GM18873 (cell line): ENCODE data around the gene SORBS2.

Experiments
- ATAC-seq: cut with Tn5 transposase; IDR thresholded peaks from one replicate; pipeline ENCODE4 v1.9.1; 2021; ENCODE audit warnings: mild to moderate bottlenecking, moderate library complexity, moderate number of reproducible peaks; ENCODE audit not compliant: unreplicated experiment, low FRiP score

SORBS2 gene

DNA sequence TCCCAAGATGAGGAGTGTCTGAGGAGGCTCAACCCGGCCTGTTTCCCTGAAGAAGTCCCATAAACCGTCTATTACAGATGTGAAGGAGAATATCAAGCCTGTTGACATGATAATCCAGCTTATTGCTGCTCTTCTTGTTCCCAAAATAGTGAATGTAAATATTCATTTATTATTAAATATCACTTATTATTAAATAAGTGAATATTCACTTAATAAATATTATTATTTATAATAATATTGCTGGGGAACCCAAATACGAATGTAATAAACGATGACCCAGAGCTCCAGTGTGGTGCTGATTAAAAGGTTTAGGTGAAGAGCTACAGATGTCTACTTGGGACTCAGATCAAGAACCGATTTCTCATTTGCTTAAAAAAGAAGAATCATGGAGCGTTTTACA, 23.8 kb upstream of the SORBS2 start:
- ATAC-seq, result no peak

DNA sequence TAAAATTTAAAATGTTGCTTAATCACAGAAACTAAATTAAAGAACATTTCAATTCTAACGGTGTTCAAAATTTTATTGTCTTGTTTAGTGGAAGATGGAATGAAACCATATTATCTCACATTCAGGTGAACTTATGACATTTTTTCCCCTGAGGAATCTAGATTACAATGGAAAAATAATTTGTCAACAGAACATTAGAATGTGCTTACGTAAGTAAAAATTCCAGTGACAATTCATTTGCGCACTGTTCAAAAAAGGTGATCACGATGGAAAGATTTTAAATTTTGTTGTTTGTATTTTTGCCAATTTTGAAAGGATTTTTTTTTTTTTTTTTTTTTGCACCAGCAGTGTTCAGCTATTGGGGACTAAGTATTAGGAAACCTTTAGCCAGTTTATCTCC, 23.3 kb upstream of the SORBS2 start:
- no peak for ATAC-seq

DNA sequence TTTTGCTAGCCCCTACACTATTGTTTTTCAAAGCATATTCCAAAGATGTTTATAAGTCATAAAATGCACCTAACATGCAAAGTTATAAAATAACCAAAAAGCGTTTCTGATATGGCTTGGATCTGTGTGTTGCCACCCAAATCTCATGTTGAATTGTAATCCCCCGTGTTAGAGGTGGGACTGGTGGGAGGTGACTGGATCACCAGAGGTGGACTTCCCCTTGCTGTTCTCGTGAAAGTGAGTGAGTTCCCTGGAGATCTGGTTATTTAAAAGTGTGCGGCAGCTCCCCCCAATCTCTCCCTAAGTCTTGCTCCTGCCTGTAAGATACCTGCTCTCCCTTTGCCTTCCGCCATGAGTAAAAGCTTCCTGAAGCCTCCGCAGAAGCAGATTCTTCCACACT, 22.8 kb upstream of the SORBS2 start:
- ATAC-seq, result no peak

DNA sequence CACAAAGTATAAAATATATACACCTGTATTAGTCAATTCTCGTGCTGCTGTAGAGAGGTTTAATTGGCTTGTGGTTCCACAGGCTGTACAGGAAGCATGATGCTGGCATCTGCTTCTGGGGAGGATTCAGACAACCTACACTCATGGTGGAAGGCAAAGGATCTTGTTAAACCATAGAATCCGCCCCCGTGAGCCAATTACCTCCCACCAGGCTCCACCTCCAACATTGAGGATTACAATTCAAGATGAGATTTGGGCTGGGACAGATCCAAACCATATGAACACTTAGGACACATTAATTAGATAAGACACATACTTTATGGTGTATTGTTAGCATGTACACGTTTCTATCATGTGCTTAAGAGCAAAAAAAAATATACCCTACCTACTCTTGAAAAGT, 22.1 kb upstream of the SORBS2 start:
- ATAC-seq, result no peak

DNA sequence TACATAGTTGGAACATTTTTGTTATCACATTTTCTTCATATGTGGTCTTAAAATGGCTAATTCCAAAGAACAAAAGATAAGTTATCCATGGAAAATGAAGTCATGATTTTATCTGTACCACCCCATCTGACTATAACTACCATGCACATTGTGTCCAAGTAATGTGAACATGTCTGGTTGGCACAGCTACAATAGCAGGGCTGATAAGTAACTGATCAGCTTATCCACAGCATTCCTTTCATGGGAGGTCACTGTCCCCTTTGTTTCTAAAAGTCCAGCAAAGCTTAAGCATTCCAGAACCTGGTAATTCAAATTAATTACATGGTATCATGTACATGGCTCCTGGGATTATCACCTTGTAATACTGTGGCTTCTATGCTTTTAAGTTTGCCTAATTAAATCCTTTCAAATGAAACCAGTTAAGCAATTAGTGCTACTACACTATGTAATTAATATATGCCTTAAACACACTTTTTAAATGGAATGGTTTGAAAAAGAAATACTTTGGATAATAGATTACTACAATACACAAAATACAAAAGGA, 21.1 kb upstream of the SORBS2 start:
- no peak for ATAC-seq

DNA sequence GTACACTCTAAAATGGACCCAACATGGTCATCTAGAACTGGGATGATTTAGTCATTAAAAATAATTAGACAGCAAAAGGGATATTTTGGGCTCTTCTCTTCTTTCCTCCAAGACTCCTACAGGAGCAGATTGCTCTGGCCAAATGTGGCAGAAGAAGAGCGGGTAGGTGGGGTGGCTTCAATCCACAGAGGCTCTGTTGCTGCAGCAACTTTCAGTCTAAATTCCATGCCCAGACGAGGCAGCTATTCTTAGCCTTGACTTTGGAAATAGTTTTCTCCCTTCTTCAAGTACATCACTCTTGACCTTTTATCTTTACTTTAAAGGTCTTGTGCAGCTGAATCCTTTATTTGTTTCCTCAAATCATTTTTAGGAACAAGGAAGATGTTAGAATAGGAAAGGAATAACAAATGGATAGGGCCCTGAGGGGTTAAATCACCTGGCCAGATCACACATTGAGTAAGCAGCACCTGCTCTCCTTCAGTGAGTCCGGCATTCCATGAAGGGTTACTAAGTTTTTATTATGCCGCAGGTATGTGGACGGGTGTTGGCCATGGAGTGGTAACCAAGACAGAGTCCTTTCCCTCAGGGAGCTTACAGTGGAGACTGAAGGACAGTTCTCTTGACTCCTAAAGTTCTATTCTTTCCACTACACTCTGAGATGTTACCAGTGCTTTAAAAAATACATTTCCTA, 19.3 kb upstream of the SORBS2 start:
- ATAC-seq, result no peak

DNA sequence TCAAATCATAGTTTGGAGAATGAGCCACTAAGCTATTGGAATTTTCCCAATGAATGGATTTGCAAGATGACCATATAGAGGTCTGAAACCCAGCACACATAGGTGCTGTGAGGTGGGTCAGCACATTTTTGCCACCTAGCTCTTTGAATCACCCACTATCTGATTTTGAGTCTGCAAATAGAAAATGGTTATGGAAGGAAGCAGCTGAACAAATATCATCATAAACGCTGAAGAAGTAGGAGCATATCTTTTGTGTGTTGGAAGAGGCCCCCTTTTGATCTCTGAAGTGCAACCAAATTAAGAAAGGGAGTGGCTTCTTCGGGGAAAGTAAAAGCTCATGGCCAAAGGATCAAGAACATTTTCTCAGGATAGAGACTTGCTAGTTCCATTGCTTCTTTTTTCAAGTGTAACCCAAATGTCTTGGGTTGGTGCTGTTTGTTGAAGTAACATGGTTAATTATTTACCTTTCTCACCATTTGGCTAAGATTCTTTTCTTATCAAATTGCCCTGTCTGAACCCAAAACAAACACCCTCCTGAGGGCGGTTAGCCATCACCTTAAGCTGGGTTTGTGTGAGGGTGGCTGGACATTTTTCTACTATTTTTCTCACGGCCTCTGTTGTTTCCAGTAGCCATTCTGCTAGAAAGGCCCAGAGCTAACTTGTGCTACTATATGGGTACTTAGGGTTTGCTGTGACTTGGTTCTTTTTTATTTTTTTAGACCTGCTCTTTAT, 18.4 kb upstream of the SORBS2 start:
- ATAC-seq, result no peak

DNA sequence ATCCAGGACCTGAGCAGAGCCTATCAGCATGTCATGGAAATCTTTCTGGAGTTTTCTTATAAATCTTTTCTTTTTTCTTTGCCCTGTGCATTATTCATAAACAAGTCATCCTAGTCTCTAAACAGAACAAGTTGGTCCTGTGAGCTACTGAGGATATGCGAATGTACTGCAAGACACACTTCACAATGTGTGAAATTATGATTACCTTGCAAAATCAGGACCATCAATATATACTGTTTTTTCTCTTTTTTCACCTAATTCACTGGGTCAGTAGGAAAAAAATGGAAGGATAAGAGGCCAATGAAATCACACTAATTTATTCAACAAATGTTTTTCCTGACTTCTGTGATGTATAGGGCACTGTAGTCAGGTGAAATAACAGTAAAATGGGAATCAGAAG, 14.4 kb upstream of the SORBS2 start:
- ATAC-seq, result no peak

DNA sequence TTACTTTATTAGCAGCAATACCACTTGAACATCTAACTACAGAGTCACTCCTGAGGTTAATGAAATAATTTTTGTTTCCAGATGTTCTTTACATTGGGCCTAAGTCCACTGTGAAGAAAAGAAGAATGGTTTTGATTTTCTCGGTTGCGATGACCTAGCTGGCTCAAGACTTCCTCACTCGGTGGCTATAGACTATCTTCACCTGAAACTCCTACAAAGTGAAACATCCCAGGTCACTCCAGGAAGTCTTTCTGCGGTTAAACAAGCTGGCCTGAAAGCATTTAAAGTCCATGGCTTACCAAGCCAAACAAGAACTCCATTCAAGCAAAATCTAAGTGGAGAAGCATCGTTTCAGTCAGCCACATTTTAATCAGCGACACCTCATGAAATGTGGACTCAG, 13.7 kb upstream of the SORBS2 start:
- no peak for ATAC-seq

DNA sequence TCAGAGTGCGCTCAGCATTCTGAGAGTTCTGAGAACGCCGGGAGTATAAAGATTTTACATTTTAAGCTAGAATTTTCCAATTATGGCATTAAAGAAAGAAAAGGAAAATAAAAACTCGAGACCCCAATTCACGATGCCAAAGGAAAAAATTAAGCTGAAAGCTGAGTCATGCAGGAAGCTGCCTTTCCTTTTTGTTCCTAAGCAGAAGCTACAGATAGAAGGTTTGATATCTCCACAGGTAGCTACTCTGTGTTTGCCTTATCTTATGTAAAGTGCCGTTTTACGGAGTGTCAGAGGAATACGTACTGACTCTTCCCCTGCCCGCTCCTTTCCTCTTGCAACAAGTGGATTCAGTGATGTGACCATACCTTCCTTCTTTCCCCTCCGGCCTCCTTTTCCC, 10.8 kb upstream of the SORBS2 start:
- ATAC-seq, result no peak

DNA sequence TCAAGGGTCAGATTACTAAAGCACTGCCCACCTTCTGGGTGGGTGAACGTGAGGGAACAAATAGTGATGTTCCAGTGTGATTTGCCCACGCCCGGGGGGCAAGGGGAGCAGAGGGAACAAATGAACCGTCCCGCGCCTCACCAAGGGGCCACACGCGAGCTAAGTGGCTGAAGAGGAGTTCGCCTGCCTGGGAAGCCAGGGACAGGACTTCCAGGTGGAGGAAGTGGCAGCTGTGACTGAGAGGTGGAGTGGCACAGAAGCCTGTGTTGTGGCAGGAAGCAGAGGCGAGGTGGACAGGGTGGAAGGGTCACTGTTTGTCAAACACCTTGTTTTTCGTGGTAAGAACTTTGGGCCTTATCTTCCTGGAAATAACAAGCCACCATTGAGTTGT, 9.0 kb upstream of the SORBS2 start:
- no peak for ATAC-seq

DNA sequence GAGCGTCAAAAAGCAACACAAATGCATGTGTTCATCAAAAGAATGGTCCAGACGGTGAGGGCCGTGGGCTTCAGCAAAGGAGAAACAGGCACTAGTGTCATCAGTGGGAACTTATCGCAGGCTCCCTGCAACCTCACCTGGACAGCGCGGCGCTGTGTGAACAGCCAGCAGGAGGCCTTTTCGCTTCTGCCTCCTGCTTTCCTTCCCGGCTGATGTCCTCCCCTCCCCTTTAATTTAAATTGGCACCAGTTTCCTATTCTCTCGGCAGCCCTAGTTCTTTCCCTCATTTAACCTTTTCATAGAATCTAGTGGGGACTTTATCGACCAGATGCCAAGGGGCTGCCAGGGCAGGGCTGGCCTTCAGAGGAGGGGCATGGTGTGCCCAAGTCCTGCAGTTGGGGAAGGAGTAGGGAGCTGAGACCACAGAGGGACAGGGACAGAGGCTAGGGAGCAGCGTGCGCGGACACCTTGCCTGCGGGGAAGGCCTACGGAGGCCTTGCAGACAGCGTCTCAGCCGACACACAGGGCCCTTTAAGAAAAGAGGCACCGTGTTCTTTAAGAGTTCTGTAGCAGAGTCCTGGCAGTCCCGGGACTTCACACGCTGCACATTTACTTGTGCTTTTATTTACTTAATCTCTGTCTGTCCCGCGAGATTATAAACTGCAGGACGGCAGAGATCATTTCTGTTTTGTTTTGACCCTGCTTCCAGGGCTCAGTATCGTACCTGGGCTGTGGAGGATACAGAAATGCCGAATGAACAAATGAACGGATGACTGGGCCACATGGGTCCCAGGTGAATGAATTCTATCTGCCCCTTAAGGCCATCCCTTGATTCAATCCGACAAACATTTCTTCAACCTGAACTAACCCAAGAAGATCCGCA, 8.4 kb upstream of the SORBS2 start:
- ATAC-seq, result no peak

DNA sequence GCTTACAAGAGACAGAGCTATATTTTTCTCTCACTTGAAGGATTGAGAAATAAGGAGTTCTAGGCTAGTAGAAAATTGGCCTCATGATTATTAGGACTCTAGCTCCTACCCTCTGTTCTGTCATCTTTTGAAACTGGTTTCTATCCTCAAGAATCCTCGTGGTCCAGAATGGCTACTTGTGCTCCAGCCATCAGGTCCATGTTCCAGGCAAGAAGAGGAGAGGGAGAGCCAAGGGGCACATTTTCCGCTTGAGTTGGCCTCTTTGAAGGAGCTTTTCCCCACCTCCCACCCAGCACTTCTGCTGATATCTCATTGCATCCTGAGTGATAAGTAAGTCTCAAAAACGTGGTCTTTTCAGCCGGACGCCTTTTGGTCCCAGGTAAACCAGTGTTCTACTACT, 7.2 kb upstream of the SORBS2 start:
- ATAC-seq, result no peak

DNA sequence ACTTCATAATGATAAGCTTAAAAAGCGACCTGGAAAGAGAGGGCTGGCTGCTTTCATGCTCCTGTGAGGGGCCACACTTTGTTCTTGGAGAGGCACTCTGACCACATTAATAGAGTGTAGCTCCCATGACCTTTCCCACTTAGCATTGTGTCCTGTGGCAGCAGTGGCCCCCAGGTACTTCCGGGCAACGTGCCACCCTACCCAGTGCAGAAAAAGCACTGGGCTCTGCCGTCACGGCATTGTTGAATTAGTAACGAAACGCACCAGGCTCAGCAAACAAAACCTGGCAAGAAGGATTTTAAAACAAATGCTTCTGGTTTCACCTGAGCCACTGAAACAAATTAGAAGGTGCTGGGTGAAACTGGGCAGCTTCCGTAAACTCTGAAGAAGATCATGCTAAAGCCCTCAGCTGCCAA, 5.4 kb upstream of the SORBS2 start:
- ATAC-seq, result no peak

DNA sequence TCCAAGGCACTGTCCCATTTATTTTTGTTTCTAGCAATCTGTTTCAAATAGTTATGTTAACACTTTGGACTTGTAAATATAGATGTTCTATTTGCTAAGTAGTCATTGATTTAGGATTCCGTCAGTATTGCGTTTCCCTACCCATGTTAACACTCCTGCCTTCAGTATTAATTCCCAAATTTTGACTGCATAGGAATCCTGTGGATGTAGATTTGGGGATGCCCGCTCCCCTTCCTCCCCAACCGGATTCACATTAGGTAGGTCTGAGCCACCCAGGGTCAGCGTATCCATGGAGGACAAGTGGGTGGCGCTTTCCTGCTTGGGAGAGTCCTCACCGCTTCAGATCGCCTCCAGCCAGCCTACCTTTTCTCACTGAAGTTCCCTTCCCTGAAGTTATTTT, 1.1 kb upstream of the SORBS2 start:
- ATAC-seq, result no peak

DNA sequence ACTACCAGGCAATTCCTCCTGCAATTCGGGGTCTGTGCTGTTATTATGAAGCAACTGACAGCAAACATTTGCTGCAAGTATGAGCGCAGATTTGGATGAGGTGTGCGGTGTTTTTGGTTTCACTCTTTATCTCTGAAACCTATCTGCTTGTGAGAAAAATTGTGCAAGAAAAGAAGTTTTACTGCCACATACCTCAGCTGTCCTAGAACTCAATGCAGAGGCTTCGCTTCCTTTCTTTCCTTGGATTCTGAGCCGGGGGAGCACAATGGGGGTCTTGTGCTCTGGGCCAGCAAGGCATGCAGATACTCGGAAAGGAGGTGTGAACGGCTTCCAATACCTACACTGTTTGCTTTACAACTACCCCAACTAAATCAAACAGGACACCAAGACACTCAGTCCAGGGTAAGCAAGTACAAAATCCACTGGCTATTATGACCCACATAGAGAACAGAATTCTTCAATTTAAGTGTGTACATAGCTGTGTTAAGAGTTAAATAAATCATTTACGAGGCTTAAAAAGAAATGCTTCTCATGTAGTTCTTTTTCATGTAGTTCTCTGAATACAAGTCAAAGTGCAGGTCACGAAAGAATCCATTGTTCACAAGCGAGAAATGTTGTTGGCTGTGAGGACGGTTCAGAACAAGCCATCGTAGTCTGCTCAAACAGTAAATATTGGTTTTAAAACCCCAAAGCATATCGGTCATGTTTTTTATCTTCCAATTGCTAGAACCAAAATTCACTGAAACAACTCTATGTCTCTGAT, 1.1 kb downstream of the SORBS2 start:
- ATAC-seq, result no peak

DNA sequence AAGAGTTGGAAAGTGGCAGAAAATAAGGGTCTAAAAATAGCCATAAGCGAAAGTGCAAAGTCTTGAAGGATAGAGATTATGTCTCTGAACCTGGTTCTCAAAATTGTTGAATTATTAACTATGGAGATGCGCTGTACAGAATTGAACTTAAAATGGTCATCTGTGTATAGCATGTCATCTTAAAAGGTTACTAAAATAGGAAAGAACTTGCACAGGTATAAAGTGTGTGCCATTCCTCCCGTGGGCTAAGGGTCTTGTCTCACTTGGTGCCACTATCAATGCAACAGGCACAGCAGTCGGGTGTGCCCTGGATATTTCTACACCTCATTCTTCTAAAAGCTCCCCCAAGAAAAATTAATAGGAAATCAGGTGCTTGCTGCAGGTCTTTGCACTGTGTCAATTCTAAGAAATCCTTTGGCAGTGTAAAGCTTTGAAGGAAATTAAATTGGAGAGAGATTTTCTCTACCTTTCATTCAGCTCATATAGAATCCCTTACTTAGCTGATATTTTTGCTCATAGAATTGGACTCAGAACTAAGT, 2.4 kb downstream of the SORBS2 start:
- no peak for ATAC-seq

DNA sequence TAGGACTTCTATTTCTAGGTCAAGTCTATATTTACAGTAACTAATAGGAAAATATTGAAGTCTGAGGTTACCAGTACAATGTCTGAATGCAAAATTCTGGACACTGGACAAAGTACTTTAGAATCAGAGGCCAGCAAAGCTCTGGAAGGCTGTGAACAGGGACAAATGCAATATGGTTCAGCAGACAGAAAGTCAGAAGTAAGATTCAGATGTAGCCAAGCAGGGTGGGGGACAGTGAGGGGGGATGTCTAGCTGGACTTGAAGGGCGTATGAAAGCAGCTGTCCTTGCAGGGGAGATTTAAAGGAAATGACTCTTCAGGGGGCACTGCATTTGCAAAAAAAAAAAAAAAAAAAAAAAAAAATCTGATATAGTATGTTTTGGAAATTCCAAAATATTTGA, 2.9 kb downstream of the SORBS2 start:
- ATAC-seq, result no peak

DNA sequence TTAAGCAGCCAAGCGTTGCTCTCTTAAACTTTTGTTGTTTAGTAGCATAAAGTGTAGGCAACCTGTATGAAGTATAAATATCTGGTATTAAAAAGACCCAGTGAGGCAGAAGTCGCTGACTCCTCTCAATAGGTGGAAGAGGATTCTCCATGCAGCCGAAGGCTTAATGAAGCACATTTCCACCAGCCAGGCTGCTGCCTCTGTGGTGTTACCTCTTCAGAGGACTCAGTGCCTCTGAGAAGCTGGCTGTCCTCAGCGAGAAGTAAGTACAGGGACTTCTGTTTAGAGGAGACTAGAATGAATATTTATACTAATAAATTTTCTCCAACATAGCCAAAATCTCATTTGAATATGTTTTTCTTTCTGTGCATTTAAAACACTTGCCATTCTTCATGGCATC, 6.0 kb downstream of the SORBS2 start:
- no peak for ATAC-seq

DNA sequence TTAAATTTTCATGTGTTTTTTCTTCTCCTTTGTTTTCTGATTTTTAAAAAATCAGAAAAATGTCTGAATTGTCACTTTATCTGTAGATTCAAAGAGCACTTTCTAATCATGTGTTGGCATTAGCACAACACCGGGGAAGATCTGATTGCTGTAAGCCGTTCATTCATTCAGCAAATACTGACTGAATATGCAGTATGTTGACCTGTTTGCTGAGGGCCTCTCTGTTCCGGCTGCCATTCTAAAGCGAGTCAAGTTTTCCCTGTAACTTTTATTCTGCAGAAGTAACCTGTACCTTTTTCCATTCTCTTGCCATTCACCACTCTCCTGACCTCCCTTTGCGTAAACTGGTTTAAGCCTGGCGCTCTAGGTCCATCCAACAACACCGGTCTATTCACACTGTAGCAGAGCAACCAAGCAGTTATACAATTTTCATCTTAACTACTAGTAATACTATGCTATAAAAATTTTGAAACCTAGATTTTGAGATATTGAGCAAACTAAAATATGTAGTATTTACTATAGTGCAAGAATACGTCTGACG, 6.7 kb downstream of the SORBS2 start:
- ATAC-seq, result no peak
